ENCODE measurements around the gene TFDP2. TPM values are rescaled to one million over a fixed set of nuclear protein-coding genes. Genes with fewer than 3 reads are reported as not detected.

The TFDP2 gene
- total and polyA plus RNA-seq, 7 donors = 5.5 to 46.9 (median 29.7) TPM

GRCh38 chr3:141960731-141961130 lies 188.6 kb downstream of the TFDP2 start:
- intact Hi-C loops (cut with DNase I) = loop anchor here (5.0 to 10.0 kb wide), 2 partner anchors 184 to 322 kb away; partner anchors contain the start of gene TFDP2 (in 1 of the 2)
- DNase-seq (peak in 1 of 2 donors; percentile 21), ATAC-seq (no peak)
- no peak for TF ChIP-seq CTCF (IDR thresholded peaks at IDR 0.05)
- Histone ChIP-seq H3K27ac (no peak overlapping the region), H3K4me1 (no peaks in the 10 kb centered on the region), H3K9me3 (no peaks in the 10 kb centered on the region), H3K27me3 (ENCODE audit: insufficient read depth in 3 of 3, low read length in 2 of 3) (no peaks in the 10 kb centered on the region), H3K36me3 (ENCODE audit: insufficient read depth in 1 of 2, low read depth in 1 of 2) (peaks cover 0 to 59% of the 10 kb centered on the region in 2 donors), H3K4me3 (no peak overlapping the region)
- WGBS, 3 donors = 58 to 74% (median 61%) methylated on average over 3 of the region's 3 CpGs

GRCh38 chr3:141959589-141960554 lies 189.5 kb downstream of the TFDP2 start:
- no peaks in the 10 kb centered on the region for H3K4me1 ChIP-seq
- peak overlapping the region; percentile 31 for H3K27ac ChIP-seq
- H3K4me3 ChIP-seq = no peak overlapping the region
- intact Hi-C loops (cut with DNase I) = loop anchor here (5.0 to 10.0 kb wide), 2 partner anchors 185 to 322 kb away; partner anchors contain the start of gene TFDP2 (in 1 of the 2)
- H3K27me3 ChIP-seq (ENCODE audit: insufficient read depth in 3 of 3, low read length in 2 of 3) = no peaks in the 10 kb centered on the region
- WGBS, 3 donors = 63 to 70% (median 64%) methylated on average over 8 of the region's 8 CpGs
- ATAC-seq (peak in 1 of 4 donors; percentile 21), DNase-seq (no peak)
- peaks cover 0 to 59% of the 10 kb centered on the region in 2 donors for H3K36me3 ChIP-seq (ENCODE audit: insufficient read depth in 1 of 2, low read depth in 1 of 2)
- H3K9me3 ChIP-seq = no peaks in the 10 kb centered on the region
- no peak for TF ChIP-seq CTCF (IDR thresholded peaks at IDR 0.05)

- DNase-seq (no peak), ATAC-seq (no peak)
- intact Hi-C loops (cut with DNase I) = no loop called here
- Histone ChIP-seq H3K27me3 (ENCODE audit: insufficient read depth in 3 of 3, low read length in 2 of 3) (no peaks in the 10 kb centered on the region), H3K4me1 (no peaks in the 10 kb centered on the region), H3K9me3 (no peaks in the 10 kb centered on the region), H3K4me3 (no peak overlapping the region), H3K27ac (no peak overlapping the region), H3K36me3 (ENCODE audit: insufficient read depth in 1 of 2, low read depth in 1 of 2) (peaks cover 4 to 68% of the 10 kb centered on the region in 2 donors)
- no peak for TF ChIP-seq CTCF (IDR thresholded peaks at IDR 0.05)
- WGBS, 3 donors = 64 to 76% (median 73%) methylated on average over 6 of the region's 6 CpGs
Observed at GRCh38 chr3:141955175-141955574, 194.2 kb downstream of the TFDP2 start.

GRCh38 chr3:141952611-141953010 lies 196.7 kb downstream of the TFDP2 start:
- peaks cover 4 to 50% of the 10 kb centered on the region in 2 donors for H3K36me3 ChIP-seq (ENCODE audit: insufficient read depth in 1 of 2, low read depth in 1 of 2)
- ATAC-seq = no peak
- H3K4me1 ChIP-seq = no peaks in the 10 kb centered on the region
- intact Hi-C loops (cut with DNase I) = no loop called here
- no peaks in the 10 kb centered on the region for H3K9me3 ChIP-seq
- WGBS, 3 donors = 80 to 97% (median 93%) methylated on average over 2 of the region's 2 CpGs
- DNase-seq = no peak
- no peak overlapping the region for H3K4me3 ChIP-seq
- no peaks in the 10 kb centered on the region for H3K27me3 ChIP-seq (ENCODE audit: insufficient read depth in 3 of 3, low read length in 2 of 3)
- TF ChIP-seq CTCF (IDR thresholded peaks at IDR 0.05) = no peak
- no peak overlapping the region for H3K27ac ChIP-seq

Measured in psoas muscle (tissue), 8 donors.